ENCODE data around the gene SERPINE2. TPM values are rescaled to one million over a fixed set of nuclear protein-coding genes. Genes with fewer than 3 reads are reported as not detected.

Gene SERPINE2
- total and polyA plus RNA-seq, 4 donors: 4.2 to 61.4 (median 11.7) TPM

GRCh38 chr2:223993634-223994232 is 45.4 kb downstream of the SERPINE2 start:
- Histone ChIP-seq H3K4me1 (ENCODE audit: control insufficient read depth in 5 of 5, insufficient read depth in 5 of 5, low read length in 5 of 5) (peaks cover 0 to 14% (median 1%) of the 10 kb centered on the region in 5 donors), H3K27me3 (ENCODE audit: control insufficient read depth in 3 of 3, insufficient read depth in 3 of 3, low read length in 2 of 3) (no peaks in the 10 kb centered on the region), H3K9me3 (ENCODE audit: control insufficient read depth in 4 of 4, insufficient read depth in 3 of 4, low read length in 3 of 4) (no peaks in the 10 kb centered on the region), H3K4me3 (no peak overlapping the region), H3K27ac (ENCODE audit: low read depth in 1 of 2, low read length in 1 of 2) (no peak overlapping the region), H3K9ac (ENCODE audit: insufficient read depth in 1 of 2, low read length in 2 of 2) (no peak overlapping the region), H3K36me3 (ENCODE audit: control insufficient read depth in 4 of 4, insufficient read depth in 4 of 4, low read length in 4 of 4) (peaks cover 0 to 7% (median 3%) of the 10 kb centered on the region in 4 donors)
- ATAC-seq (ENCODE audit: insufficient read depth, low FRiP score) (no peak), DNase-seq (peak; percentile 71 to 95 (median 89))
- peak; percentile 79 for TF ChIP-seq CTCF (IDR thresholded peaks at IDR 0.05; ENCODE audit: control extremely low read depth, extremely low read depth)
- 32 to 41% methylated on average over 5 of the region's 5 CpGs for WGBS, 2 donors

GRCh38 chr2:223991611-223992010 is 47.5 kb downstream of the SERPINE2 start:
- DNase-seq (no peak), ATAC-seq (ENCODE audit: insufficient read depth, low FRiP score) (no peak)
- H3K9me3 ChIP-seq (ENCODE audit: control insufficient read depth in 4 of 4, insufficient read depth in 3 of 4, low read length in 3 of 4): no peaks in the 10 kb centered on the region
- WGBS, 2 donors: 89 to 94% methylated on average over 12 of the region's 12 CpGs
- TF ChIP-seq CTCF (IDR thresholded peaks at IDR 0.05; ENCODE audit: control extremely low read depth, extremely low read depth): no peak
- no peaks in the 10 kb centered on the region for H3K27me3 ChIP-seq (ENCODE audit: control insufficient read depth in 3 of 3, insufficient read depth in 3 of 3, low read length in 2 of 3)
- no peak overlapping the region for H3K27ac ChIP-seq (ENCODE audit: low read depth in 1 of 2, low read length in 1 of 2)
- peaks cover 0 to 11% (median 1%) of the 10 kb centered on the region in 5 donors for H3K4me1 ChIP-seq (ENCODE audit: control insufficient read depth in 5 of 5, insufficient read depth in 5 of 5, low read length in 5 of 5)
- no peak overlapping the region for H3K4me3 ChIP-seq
- peaks cover 0 to 9% (median 4%) of the 10 kb centered on the region in 4 donors for H3K36me3 ChIP-seq (ENCODE audit: control insufficient read depth in 4 of 4, insufficient read depth in 4 of 4, low read length in 4 of 4)
- no peak overlapping the region for H3K9ac ChIP-seq (ENCODE audit: insufficient read depth in 1 of 2, low read length in 2 of 2)

- DNase-seq (no peak), ATAC-seq (ENCODE audit: insufficient read depth, low FRiP score) (no peak)
- TF ChIP-seq CTCF (IDR thresholded peaks at IDR 0.05; ENCODE audit: control extremely low read depth, extremely low read depth): no peak
- Histone ChIP-seq H3K27me3 (ENCODE audit: control insufficient read depth in 3 of 3, insufficient read depth in 3 of 3, low read length in 2 of 3) (no peaks in the 10 kb centered on the region), H3K36me3 (ENCODE audit: control insufficient read depth in 4 of 4, insufficient read depth in 4 of 4, low read length in 4 of 4) (peaks cover 0 to 10% (median 4%) of the 10 kb centered on the region in 4 donors), H3K27ac (ENCODE audit: low read depth in 1 of 2, low read length in 1 of 2) (no peak overlapping the region), H3K9me3 (ENCODE audit: control insufficient read depth in 4 of 4, insufficient read depth in 3 of 4, low read length in 3 of 4) (no peaks in the 10 kb centered on the region), H3K9ac (ENCODE audit: insufficient read depth in 1 of 2, low read length in 2 of 2) (no peak overlapping the region), H3K4me3 (no peak overlapping the region), H3K4me1 (ENCODE audit: control insufficient read depth in 5 of 5, insufficient read depth in 5 of 5, low read length in 5 of 5) (peaks cover 0 to 11% (median 1%) of the 10 kb centered on the region in 5 donors)
- WGBS, 2 donors: 75 to 88% methylated on average over 3 of the region's 3 CpGs
These were observed 49.2 kb downstream of the SERPINE2 start for GRCh38 chr2:223989856-223990232.

Data from lung (tissue), 12 donors.